ENCODE results near the gene IFI44L. TPM values are rescaled to one million over a fixed set of nuclear protein-coding genes. Genes with fewer than 3 reads are reported as not detected.

IFI44L gene
- total RNA-seq, 3 donors from 2014 or later (not counting 1 experiment from before 2014, with no cell fraction given): 5.2 to 12.6 (median 6.7) TPM

DNA sequence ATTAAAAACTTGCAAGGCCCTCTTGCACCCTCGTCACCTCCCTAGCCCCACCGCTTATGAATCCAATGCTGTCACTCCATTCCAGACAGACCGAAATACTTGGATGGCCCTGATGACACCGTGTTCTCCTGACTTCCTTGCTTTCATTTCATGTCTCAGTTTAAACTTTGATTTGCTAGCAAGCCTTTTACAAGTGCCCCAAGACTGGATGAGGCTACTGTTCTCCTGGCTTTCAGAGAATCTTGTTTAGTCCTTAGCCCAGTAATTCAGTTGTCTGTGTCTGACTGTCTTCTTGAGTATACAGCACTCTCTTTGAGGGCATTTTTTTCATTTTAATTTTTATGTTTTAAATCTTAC lies 824 bp upstream of the IFI44L start:
- H3K4me3 ChIP-seq (ENCODE audit: low read length): no peak overlapping the region
- DNase-seq (peak in 1 of 2 donors; percentile 35), ATAC-seq (peak in 1 of 3 donors; percentile 19)
- H3K4me1 Mint-ChIP-seq: peaks cover 36 to 40% of the 10 kb centered on the region in 2 donors
- H3K4me1 ChIP-seq (ENCODE audit: control insufficient read depth, insufficient read depth, low read length): peaks cover 8% of the 10 kb centered on the region
- peak overlapping the region; percentile 76 for H3K4me3 Mint-ChIP-seq
- no peaks in the 10 kb centered on the region for H3K27me3 ChIP-seq (ENCODE audit: control insufficient read depth, insufficient read depth, low read length)
- peak overlapping the region; percentile 77 to 82 for H3K27ac Mint-ChIP-seq
- H3K36me3 ChIP-seq (ENCODE audit: control insufficient read depth, insufficient read depth, low read length): no peaks in the 10 kb centered on the region
- intact Hi-C loops (cut with micrococcal nuclease): loop anchor here (10.0 kb wide), 1 partner anchor 475 kb away; no protein-coding TSS in a partner anchor
- H3K27me3 Mint-ChIP-seq (ENCODE audit: low read depth in 2 of 2): no peaks in the 10 kb centered on the region
- H3K27ac ChIP-seq (ENCODE audit: low read length): peak overlapping the region; percentile 19
- H3K9me3 ChIP-seq (ENCODE audit: control insufficient read depth, insufficient read depth, low read length): no peaks in the 10 kb centered on the region
- H3K9me3 Mint-ChIP-seq: no peaks in the 10 kb centered on the region
- no peaks in the 10 kb centered on the region for H3K36me3 Mint-ChIP-seq
- TF ChIP-seq, protein P1, sequence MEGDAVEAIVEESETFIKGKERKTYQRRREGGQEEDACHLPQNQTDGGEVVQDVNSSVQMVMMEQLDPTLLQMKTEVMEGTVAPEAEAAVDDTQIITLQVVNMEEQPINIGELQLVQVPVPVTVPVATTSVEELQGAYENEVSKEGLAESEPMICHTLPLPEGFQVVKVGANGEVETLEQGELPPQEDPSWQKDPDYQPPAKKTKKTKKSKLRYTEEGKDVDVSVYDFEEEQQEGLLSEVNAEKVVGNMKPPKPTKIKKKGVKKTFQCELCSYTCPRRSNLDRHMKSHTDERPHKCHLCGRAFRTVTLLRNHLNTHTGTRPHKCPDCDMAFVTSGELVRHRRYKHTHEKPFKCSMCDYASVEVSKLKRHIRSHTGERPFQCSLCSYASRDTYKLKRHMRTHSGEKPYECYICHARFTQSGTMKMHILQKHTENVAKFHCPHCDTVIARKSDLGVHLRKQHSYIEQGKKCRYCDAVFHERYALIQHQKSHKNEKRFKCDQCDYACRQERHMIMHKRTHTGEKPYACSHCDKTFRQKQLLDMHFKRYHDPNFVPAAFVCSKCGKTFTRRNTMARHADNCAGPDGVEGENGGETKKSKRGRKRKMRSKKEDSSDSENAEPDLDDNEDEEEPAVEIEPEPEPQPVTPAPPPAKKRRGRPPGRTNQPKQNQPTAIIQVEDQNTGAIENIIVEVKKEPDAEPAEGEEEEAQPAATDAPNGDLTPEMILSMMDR (IDR thresholded peaks at IDR 0.05): no peak
- 85% methylated on average over 4 of the region's 4 CpGs for WGBS (ENCODE audit: insufficient coverage)

DNA sequence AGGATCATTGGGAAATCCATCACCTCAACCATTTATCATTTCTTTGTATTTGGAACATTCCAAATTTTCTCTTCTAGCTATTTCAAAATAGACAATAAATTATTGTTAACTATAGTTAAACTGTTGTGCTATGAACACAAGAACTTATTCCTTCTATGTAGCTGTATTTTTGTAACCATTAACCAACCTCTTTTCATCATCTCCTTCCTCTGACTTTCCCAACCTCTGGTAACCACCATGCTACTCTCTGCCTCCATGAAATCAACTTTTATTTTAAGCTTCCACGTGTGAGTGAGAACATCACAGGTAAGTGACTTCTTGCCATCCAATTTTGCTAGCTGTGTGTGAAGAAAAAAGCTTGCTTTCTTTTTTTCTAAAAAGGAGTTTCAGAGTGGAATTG lies 418 bp downstream of the IFI44L start:
- DNase-seq: peak in 1 of 2 donors; percentile 28
- H3K27ac Mint-ChIP-seq: peak overlapping the region; percentile 77 to 82
- 0% methylated on average over 1 of the region's 1 CpG for WGBS (ENCODE audit: insufficient coverage)
- ATAC-seq: no peak
- peaks cover 36 to 40% of the 10 kb centered on the region in 2 donors for H3K4me1 Mint-ChIP-seq
- Histone ChIP-seq H3K4me1 (ENCODE audit: control insufficient read depth, insufficient read depth, low read length) (peaks cover 8% of the 10 kb centered on the region), H3K36me3 (ENCODE audit: control insufficient read depth, insufficient read depth, low read length) (no peaks in the 10 kb centered on the region), H3K9me3 (ENCODE audit: control insufficient read depth, insufficient read depth, low read length) (no peaks in the 10 kb centered on the region), H3K4me3 (ENCODE audit: low read length) (peak overlapping the region; percentile 38), H3K27me3 (ENCODE audit: control insufficient read depth, insufficient read depth, low read length) (no peaks in the 10 kb centered on the region), H3K27ac (ENCODE audit: low read length) (peak overlapping the region; percentile 54)
- TF ChIP-seq, protein P1 (IDR thresholded peaks at IDR 0.05): no peak
- intact Hi-C loops (cut with micrococcal nuclease): no loop called here
- no peaks in the 10 kb centered on the region for H3K9me3 Mint-ChIP-seq
- H3K4me3 Mint-ChIP-seq: peak overlapping the region; percentile 76
- H3K27me3 Mint-ChIP-seq (ENCODE audit: low read depth in 2 of 2): no peaks in the 10 kb centered on the region
- no peaks in the 10 kb centered on the region for H3K36me3 Mint-ChIP-seq

DNA sequence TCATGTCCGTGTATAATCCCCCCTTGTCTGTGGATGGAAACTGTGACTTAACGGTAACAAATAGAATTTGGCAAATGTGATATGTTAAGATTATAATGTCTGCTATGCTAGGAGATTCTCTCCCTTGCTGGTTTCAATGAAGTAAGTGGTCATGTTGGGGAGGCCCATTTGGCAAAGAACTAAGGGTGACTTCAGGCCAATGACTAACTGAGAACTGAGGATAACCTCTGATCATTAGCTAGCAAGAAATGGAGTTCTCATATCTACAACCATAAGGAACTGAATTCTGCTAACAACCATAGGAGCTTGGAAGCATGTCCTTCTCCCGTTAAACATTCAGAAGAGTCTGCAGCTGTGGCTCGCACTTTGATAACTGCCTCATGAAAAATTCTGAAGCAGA lies 2.3 kb downstream of the IFI44L start:
- WGBS (ENCODE audit: insufficient coverage): 91% methylated on average over 4 of the region's 4 CpGs
- no peaks in the 10 kb centered on the region for H3K27me3 ChIP-seq (ENCODE audit: control insufficient read depth, insufficient read depth, low read length)
- TF ChIP-seq, protein P1 (IDR thresholded peaks at IDR 0.05): no peak
- Mint-ChIP-seq H3K27ac (no peak overlapping the region), H3K4me1 (peaks cover 35 to 38% of the 10 kb centered on the region in 2 donors), H3K27me3 (ENCODE audit: low read depth in 2 of 2) (no peaks in the 10 kb centered on the region), H3K4me3 (no peak overlapping the region), H3K9me3 (no peaks in the 10 kb centered on the region), H3K36me3 (no peaks in the 10 kb centered on the region)
- no peak overlapping the region for H3K4me3 ChIP-seq (ENCODE audit: low read length)
- no peaks in the 10 kb centered on the region for H3K9me3 ChIP-seq (ENCODE audit: control insufficient read depth, insufficient read depth, low read length)
- no peak for ATAC-seq
- H3K36me3 ChIP-seq (ENCODE audit: control insufficient read depth, insufficient read depth, low read length): no peaks in the 10 kb centered on the region
- H3K27ac ChIP-seq (ENCODE audit: low read length): no peak overlapping the region
- H3K4me1 ChIP-seq (ENCODE audit: control insufficient read depth, insufficient read depth, low read length): peaks cover 8% of the 10 kb centered on the region
- intact Hi-C loops (cut with micrococcal nuclease): no loop called here
- no peak for DNase-seq

DNA sequence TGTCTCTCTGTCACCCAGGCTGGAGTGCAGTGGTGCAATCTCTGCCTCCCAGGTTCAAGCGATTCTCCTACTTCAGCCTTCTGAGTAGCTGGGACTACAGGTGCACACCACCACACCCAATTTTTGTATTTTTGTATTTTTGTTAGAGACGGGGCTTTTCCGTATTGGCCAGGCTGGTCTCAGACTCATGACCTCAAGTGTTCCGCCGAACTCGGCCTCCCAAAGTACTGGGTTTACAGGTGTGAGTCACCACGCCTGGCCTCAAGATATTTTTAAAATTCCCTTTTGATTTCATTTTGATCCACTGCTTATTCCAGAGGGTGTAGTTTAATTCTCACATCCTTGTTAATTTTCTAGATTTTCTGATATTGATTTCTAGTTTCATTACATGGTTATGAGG lies 3.8 kb downstream of the IFI44L start:
- H3K27me3 Mint-ChIP-seq (ENCODE audit: low read depth in 2 of 2): no peaks in the 10 kb centered on the region
- no peak for DNase-seq
- no peaks in the 10 kb centered on the region for H3K27me3 ChIP-seq (ENCODE audit: control insufficient read depth, insufficient read depth, low read length)
- peaks cover 4% of the 10 kb centered on the region for H3K4me1 ChIP-seq (ENCODE audit: control insufficient read depth, insufficient read depth, low read length)
- H3K4me3 Mint-ChIP-seq: no peak overlapping the region
- 96% methylated on average over 7 of the region's 7 CpGs for WGBS (ENCODE audit: insufficient coverage)
- intact Hi-C loops (cut with micrococcal nuclease): no loop called here
- no peak overlapping the region for H3K4me3 ChIP-seq (ENCODE audit: low read length)
- no peaks in the 10 kb centered on the region for H3K9me3 Mint-ChIP-seq
- H3K27ac ChIP-seq (ENCODE audit: low read length): no peak overlapping the region
- no peaks in the 10 kb centered on the region for H3K36me3 Mint-ChIP-seq
- peaks cover 27 to 31% of the 10 kb centered on the region in 2 donors for H3K4me1 Mint-ChIP-seq
- no peaks in the 10 kb centered on the region for H3K9me3 ChIP-seq (ENCODE audit: control insufficient read depth, insufficient read depth, low read length)
- TF ChIP-seq, protein P1 (IDR thresholded peaks at IDR 0.05): no peak
- no peak for ATAC-seq
- H3K27ac Mint-ChIP-seq: no peak overlapping the region
- no peaks in the 10 kb centered on the region for H3K36me3 ChIP-seq (ENCODE audit: control insufficient read depth, insufficient read depth, low read length)
